ENCODE measurements around the gene PYGO2.

The PYGO2 gene

DNA sequence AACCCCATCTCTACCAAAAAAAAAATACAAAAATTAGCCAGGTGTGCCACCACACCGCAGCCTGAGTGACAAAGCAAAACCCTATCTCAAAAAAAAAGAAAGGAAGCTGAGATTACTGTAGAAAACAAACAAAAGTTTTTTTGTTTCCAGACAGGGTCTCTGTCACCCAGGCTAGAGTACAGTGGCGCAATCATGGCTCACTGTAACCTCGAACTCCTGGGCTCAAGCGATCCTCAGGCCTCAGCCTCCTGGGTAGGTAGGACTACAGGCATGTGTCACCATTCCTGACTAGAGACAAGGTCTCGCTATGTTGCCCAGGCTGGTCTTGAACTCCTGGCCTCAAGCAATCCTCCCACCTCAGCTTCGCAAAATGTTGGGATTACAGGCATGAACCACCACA lies 2.8 kb upstream of the PYGO2 start:
- Histone ChIP-seq H3K79me2 (ENCODE audit: insufficient read depth, low read length) (peaks cover 51% of the 10 kb centered on the region), H3F3A (ENCODE audit: low read depth) (no peaks in the 10 kb centered on the region; the same call in 1 of the 2 replicates), H3K36me3 (ENCODE audit: insufficient read depth, low read length) (peaks cover 40% of the 10 kb centered on the region; the same call in 1 of the 2 replicates), H2AFZ (ENCODE audit: low read length) (no peak overlapping the region), H3K9me2 (replicated peaks; ENCODE audit: low read depth, low read length) (no peaks in the 10 kb centered on the region), H3K4me1 (ENCODE audit: insufficient read depth, low read length, poor library complexity, severe bottlenecking) (peaks cover 22% of the 10 kb centered on the region), H3K27me3 (ENCODE audit: insufficient read depth, low read length, poor library complexity, severe bottlenecking) (no peaks in the 10 kb centered on the region), H3K9ac (ENCODE audit: low read depth, low read length, poor library complexity, severe bottlenecking) (no peak overlapping the region), H3K4me2 (ENCODE audit: low read depth, low read length, poor library complexity, severe bottlenecking) (no peak overlapping the region), H3K4me3 (ENCODE audit: low read length, poor library complexity, severe bottlenecking) (no peak overlapping the region), H3K9me3 (ENCODE audit: insufficient read depth, low read depth, low read length) (no peaks in the 10 kb centered on the region), H4K20me1 (ENCODE audit: insufficient read depth, low read length, poor library complexity, severe bottlenecking) (peaks cover 13% of the 10 kb centered on the region)
- TF ChIP-seq EZH2phosphoT487 (IDR thresholded peaks at IDR 0.05; ENCODE audit: borderline replicate concordance): no peak
- TF ChIP-seq, protein P1, sequence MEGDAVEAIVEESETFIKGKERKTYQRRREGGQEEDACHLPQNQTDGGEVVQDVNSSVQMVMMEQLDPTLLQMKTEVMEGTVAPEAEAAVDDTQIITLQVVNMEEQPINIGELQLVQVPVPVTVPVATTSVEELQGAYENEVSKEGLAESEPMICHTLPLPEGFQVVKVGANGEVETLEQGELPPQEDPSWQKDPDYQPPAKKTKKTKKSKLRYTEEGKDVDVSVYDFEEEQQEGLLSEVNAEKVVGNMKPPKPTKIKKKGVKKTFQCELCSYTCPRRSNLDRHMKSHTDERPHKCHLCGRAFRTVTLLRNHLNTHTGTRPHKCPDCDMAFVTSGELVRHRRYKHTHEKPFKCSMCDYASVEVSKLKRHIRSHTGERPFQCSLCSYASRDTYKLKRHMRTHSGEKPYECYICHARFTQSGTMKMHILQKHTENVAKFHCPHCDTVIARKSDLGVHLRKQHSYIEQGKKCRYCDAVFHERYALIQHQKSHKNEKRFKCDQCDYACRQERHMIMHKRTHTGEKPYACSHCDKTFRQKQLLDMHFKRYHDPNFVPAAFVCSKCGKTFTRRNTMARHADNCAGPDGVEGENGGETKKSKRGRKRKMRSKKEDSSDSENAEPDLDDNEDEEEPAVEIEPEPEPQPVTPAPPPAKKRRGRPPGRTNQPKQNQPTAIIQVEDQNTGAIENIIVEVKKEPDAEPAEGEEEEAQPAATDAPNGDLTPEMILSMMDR (conservative IDR thresholded peaks at IDR 0.05; ENCODE audit: low read length): no peak

DNA sequence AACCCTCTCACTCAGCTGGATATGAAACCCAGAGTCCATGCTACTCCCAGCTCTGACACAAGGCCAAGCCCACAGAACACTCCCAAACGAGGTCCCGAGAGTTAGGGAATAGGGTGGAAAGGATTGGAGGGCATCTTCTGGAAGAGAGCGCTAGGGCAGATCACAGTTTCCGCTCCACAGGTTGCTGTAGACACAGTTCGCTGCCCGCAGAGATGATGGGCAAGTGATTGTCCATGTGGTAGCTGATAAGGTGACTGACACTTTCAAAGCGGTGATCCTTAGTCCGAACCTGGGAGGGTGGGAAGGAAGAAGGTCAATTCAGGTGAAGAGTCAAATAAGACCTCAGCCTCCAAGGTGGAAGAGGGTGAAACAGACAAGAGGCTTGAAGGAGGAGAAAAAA lies 2.1 kb upstream of the PYGO2 start:
- Histone ChIP-seq H3K4me1 (ENCODE audit: insufficient read depth, low read length, poor library complexity, severe bottlenecking) (peaks cover 21% of the 10 kb centered on the region), H3K4me2 (ENCODE audit: low read depth, low read length, poor library complexity, severe bottlenecking) (peak overlapping the region; percentile 96)

DNA sequence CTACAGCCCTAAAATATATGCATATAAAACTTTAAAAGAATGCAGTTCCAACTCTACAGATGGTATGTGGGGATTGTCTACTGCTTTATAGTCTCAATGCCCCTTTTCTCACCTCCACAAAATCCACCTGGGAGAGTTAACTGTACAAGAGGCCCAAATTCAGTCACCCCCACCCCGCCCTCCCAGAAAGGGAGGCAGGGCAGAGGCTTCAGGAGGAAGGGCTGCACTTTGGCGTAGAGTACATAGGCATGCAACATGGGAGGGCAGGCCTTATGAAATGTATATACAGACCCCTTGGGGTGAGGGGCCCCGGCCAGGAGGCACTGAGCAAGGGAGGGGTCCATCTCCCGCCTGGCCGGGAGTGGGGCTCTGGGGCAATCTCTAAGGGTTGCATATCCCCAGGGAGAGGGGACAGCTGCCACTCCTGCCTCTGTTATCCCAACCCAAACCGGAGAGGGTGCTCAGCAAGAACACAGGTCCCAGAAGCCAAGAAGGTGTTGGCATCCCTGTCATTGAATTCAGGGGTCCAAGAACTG lies 1.3 kb upstream of the PYGO2 start:
- Histone ChIP-seq H4K20me1 (ENCODE audit: insufficient read depth, low read length, poor library complexity, severe bottlenecking) (peaks cover 19% of the 10 kb centered on the region), H3K27me3 (ENCODE audit: insufficient read depth, low read length, poor library complexity, severe bottlenecking) (no peaks in the 10 kb centered on the region), H3K9me3 (ENCODE audit: insufficient read depth, low read depth, low read length) (no peaks in the 10 kb centered on the region), H3K4me3 (ENCODE audit: low read length, poor library complexity, severe bottlenecking) (peak overlapping the region; percentile 92), H3K4me1 (ENCODE audit: insufficient read depth, low read length, poor library complexity, severe bottlenecking) (peaks cover 22% of the 10 kb centered on the region), H3K79me2 (ENCODE audit: insufficient read depth, low read length) (peaks cover 54% of the 10 kb centered on the region), H2AFZ (ENCODE audit: low read length) (no peak overlapping the region), H3K4me2 (ENCODE audit: low read depth, low read length, poor library complexity, severe bottlenecking) (peak overlapping the region; percentile 96), H3K9ac (ENCODE audit: low read depth, low read length, poor library complexity, severe bottlenecking) (peak overlapping the region; percentile 93), H3F3A (ENCODE audit: low read depth) (no peaks in the 10 kb centered on the region; the same call in 1 of the 2 replicates), H3K9me2 (replicated peaks; ENCODE audit: low read depth, low read length) (no peaks in the 10 kb centered on the region), H3K36me3 (ENCODE audit: insufficient read depth, low read length) (peaks cover 33% of the 10 kb centered on the region; the same call in 1 of the 2 replicates)
- no peak for TF ChIP-seq EZH2phosphoT487 (IDR thresholded peaks at IDR 0.05; ENCODE audit: borderline replicate concordance)
- TF ChIP-seq, protein P1 (conservative IDR thresholded peaks at IDR 0.05; ENCODE audit: low read length): no peak

More for the DNA sequence above, 2.1 kb upstream of the PYGO2 start:
- no peak for TF ChIP-seq EZH2phosphoT487 (IDR thresholded peaks at IDR 0.05; ENCODE audit: borderline replicate concordance)
- TF ChIP-seq, protein P1 (conservative IDR thresholded peaks at IDR 0.05; ENCODE audit: low read length): no peak
- Histone ChIP-seq H3F3A (ENCODE audit: low read depth) (no peaks in the 10 kb centered on the region; the same call in 1 of the 2 replicates), H3K36me3 (ENCODE audit: insufficient read depth, low read length) (peaks cover 40% of the 10 kb centered on the region; the same call in 1 of the 2 replicates), H3K9ac (ENCODE audit: low read depth, low read length, poor library complexity, severe bottlenecking) (peak overlapping the region; percentile 93), H3K27me3 (ENCODE audit: insufficient read depth, low read length, poor library complexity, severe bottlenecking) (no peaks in the 10 kb centered on the region), H4K20me1 (ENCODE audit: insufficient read depth, low read length, poor library complexity, severe bottlenecking) (peaks cover 19% of the 10 kb centered on the region), H3K4me3 (ENCODE audit: low read length, poor library complexity, severe bottlenecking) (peak overlapping the region; percentile 92), H2AFZ (ENCODE audit: low read length) (no peak overlapping the region), H3K9me3 (ENCODE audit: insufficient read depth, low read depth, low read length) (no peaks in the 10 kb centered on the region), H3K9me2 (replicated peaks; ENCODE audit: low read depth, low read length) (no peaks in the 10 kb centered on the region), H3K79me2 (ENCODE audit: insufficient read depth, low read length) (peaks cover 51% of the 10 kb centered on the region)
